ENCODE measurements around the gene LINGO1. TPM values are rescaled to one million over a fixed set of nuclear protein-coding genes. Genes with fewer than 3 reads are reported as not detected.

LINGO1 gene
- not detected for total RNA-seq

- Mint-ChIP-seq H3K4me1 (peaks cover 4% of the 10 kb centered on the region), H3K4me3 (peak within 1 kb of the TSS; percentile 57)
- no peak for ATAC-seq (replicated peaks)
Measured at GRCh38 chr15:77632534-77633133, at the start of gene LINGO1. TSS of gene LINGO1 (minus strand) at chr15:77632912. CDS start at chr15:77632315, 597 bp downstream.

GRCh38 chr15:77681362-77681761 is 48.6 kb upstream of the LINGO1 start:
- no peaks in the 10 kb centered on the region for H3K36me3 Mint-ChIP-seq (ENCODE audit: low read depth)
- H3K27ac Mint-ChIP-seq, result no peak overlapping the region
- no peak overlapping the region for H3K4me3 Mint-ChIP-seq
- H3K4me1 Mint-ChIP-seq, result no peaks in the 10 kb centered on the region
- peaks cover 31% of the 10 kb centered on the region for H3K27me3 Mint-ChIP-seq
- no peak for ATAC-seq (replicated peaks)
- H3K9me3 Mint-ChIP-seq, result no peaks in the 10 kb centered on the region

More at GRCh38 chr15:77632534-77633133, at the start of gene LINGO1:
- Mint-ChIP-seq H3K27ac (no peak within 1 kb of the TSS), H3K36me3 (ENCODE audit: low read depth) (no peaks in the 10 kb centered on the region), H3K27me3 (peaks cover 33% of the 10 kb centered on the region), H3K9me3 (no peaks in the 10 kb centered on the region)

GRCh38 chr15:77676569-77677375 is 44.1 kb upstream of the LINGO1 start:
- H3K4me3 Mint-ChIP-seq, result no peak overlapping the region
- H3K27me3 Mint-ChIP-seq, result peaks cover 28% of the 10 kb centered on the region
- no peak for ATAC-seq (replicated peaks)
- H3K27ac Mint-ChIP-seq, result no peak overlapping the region
- no peaks in the 10 kb centered on the region for H3K36me3 Mint-ChIP-seq (ENCODE audit: low read depth)
- H3K9me3 Mint-ChIP-seq, result no peaks in the 10 kb centered on the region
- H3K4me1 Mint-ChIP-seq, result no peaks in the 10 kb centered on the region

GRCh38 chr15:77675806-77676415 is 43.2 kb upstream of the LINGO1 start:
- Mint-ChIP-seq H3K9me3 (no peaks in the 10 kb centered on the region), H3K36me3 (ENCODE audit: low read depth) (no peaks in the 10 kb centered on the region), H3K4me3 (no peak overlapping the region), H3K27ac (no peak overlapping the region), H3K27me3 (peaks cover 23% of the 10 kb centered on the region), H3K4me1 (no peaks in the 10 kb centered on the region)
- no peak for ATAC-seq (replicated peaks)

- H3K27me3 Mint-ChIP-seq, result peaks cover 26% of the 10 kb centered on the region
- no peaks in the 10 kb centered on the region for H3K36me3 Mint-ChIP-seq (ENCODE audit: low read depth)
- ATAC-seq (replicated peaks), result no peak
- no peak overlapping the region for H3K4me3 Mint-ChIP-seq
- H3K27ac Mint-ChIP-seq, result no peak overlapping the region
- no peaks in the 10 kb centered on the region for H3K4me1 Mint-ChIP-seq
- H3K9me3 Mint-ChIP-seq, result no peaks in the 10 kb centered on the region
Measured at GRCh38 chr15:77674327-77674726, 41.6 kb upstream of the LINGO1 start.

GRCh38 chr15:77673866-77674265 is 41.2 kb upstream of the LINGO1 start:
- no peaks in the 10 kb centered on the region for H3K9me3 Mint-ChIP-seq
- no peak for ATAC-seq (replicated peaks)
- H3K27me3 Mint-ChIP-seq, result peaks cover 26% of the 10 kb centered on the region

GRCh38 chr15:77672135-77672534 is 39.4 kb upstream of the LINGO1 start:
- Mint-ChIP-seq H3K36me3 (ENCODE audit: low read depth) (no peaks in the 10 kb centered on the region), H3K27ac (no peak overlapping the region), H3K4me1 (no peaks in the 10 kb centered on the region), H3K4me3 (no peak overlapping the region), H3K9me3 (no peaks in the 10 kb centered on the region), H3K27me3 (peaks cover 21% of the 10 kb centered on the region)
- ATAC-seq (replicated peaks), result no peak

More at GRCh38 chr15:77673866-77674265, 41.2 kb upstream of the LINGO1 start:
- Mint-ChIP-seq H3K4me3 (no peak overlapping the region), H3K4me1 (no peaks in the 10 kb centered on the region), H3K36me3 (ENCODE audit: low read depth) (no peaks in the 10 kb centered on the region), H3K27ac (no peak overlapping the region)

- H3K36me3 Mint-ChIP-seq (ENCODE audit: low read depth), result no peaks in the 10 kb centered on the region
- H3K27me3 Mint-ChIP-seq, result peaks cover 26% of the 10 kb centered on the region
- no peak overlapping the region for H3K4me3 Mint-ChIP-seq
- no peak overlapping the region for H3K27ac Mint-ChIP-seq
- ATAC-seq (replicated peaks), result no peak
- no peaks in the 10 kb centered on the region for H3K4me1 Mint-ChIP-seq
- no peaks in the 10 kb centered on the region for H3K9me3 Mint-ChIP-seq
Measured at GRCh38 chr15:77671362-77672056, 38.8 kb upstream of the LINGO1 start.

- Mint-ChIP-seq H3K4me3 (no peak overlapping the region), H3K4me1 (no peaks in the 10 kb centered on the region), H3K36me3 (ENCODE audit: low read depth) (no peaks in the 10 kb centered on the region), H3K27me3 (peaks cover 29% of the 10 kb centered on the region), H3K27ac (no peak overlapping the region), H3K9me3 (no peaks in the 10 kb centered on the region)
- no peak for ATAC-seq (replicated peaks)
Measured at GRCh38 chr15:77670558-77671361, 38.0 kb upstream of the LINGO1 start.

- no peak for ATAC-seq (replicated peaks)
- no peaks in the 10 kb centered on the region for H3K36me3 Mint-ChIP-seq (ENCODE audit: low read depth)
- no peak overlapping the region for H3K27ac Mint-ChIP-seq
- peaks cover 27% of the 10 kb centered on the region for H3K27me3 Mint-ChIP-seq
- no peaks in the 10 kb centered on the region for H3K9me3 Mint-ChIP-seq
- no peaks in the 10 kb centered on the region for H3K4me1 Mint-ChIP-seq
- H3K4me3 Mint-ChIP-seq, result no peak overlapping the region
Measured at GRCh38 chr15:77669896-77670295, 37.2 kb upstream of the LINGO1 start.

- peaks cover 27% of the 10 kb centered on the region for H3K27me3 Mint-ChIP-seq
- no peaks in the 10 kb centered on the region for H3K9me3 Mint-ChIP-seq
- H3K27ac Mint-ChIP-seq, result no peak overlapping the region
- H3K4me1 Mint-ChIP-seq, result no peaks in the 10 kb centered on the region
- no peak for ATAC-seq (replicated peaks)
- no peaks in the 10 kb centered on the region for H3K36me3 Mint-ChIP-seq (ENCODE audit: low read depth)
- H3K4me3 Mint-ChIP-seq, result no peak overlapping the region
Measured at GRCh38 chr15:77667338-77668234, 34.9 kb upstream of the LINGO1 start.

- Mint-ChIP-seq H3K27me3 (peaks cover 27% of the 10 kb centered on the region), H3K36me3 (ENCODE audit: low read depth) (no peaks in the 10 kb centered on the region), H3K4me3 (no peak overlapping the region), H3K27ac (no peak overlapping the region), H3K4me1 (no peaks in the 10 kb centered on the region), H3K9me3 (no peaks in the 10 kb centered on the region)
- ATAC-seq (replicated peaks), result no peak
Measured at GRCh38 chr15:77666296-77666660, 33.6 kb upstream of the LINGO1 start.

All from activated T-helper 17 cell treated with anti-CD3 and anti-CD28 coated beads, Interleukin-2, amount 50 U/mL, for 72 hours (primary cell).